Spleen (tissue), 11 donors: ENCODE results near the gene TACC3. TPM values are rescaled to one million over a fixed set of nuclear protein-coding genes. Genes with fewer than 3 reads are reported as not detected.

Source experiments
- DNase-seq: peaks from one replicate; pipeline ENCODE4 v3.0.0-alpha.2; 2020
- H3K27ac ChIP-seq, 8 donors: fragments of 200-600 bp; sonication (generic) in 7 of 8; 1 replicate in 4 of 8; 2 replicates in 4 of 8; pipeline versions ENCODE4 v1.5.0 to v1.8.0; 2016 to 2021; ENCODE audit warnings: inconsistent platforms in 4 of 8, mild to moderate bottlenecking in 4 of 8, moderate library complexity in 1 of 8
- H3K27me3 ChIP-seq, 7 donors: fragments of 200-600 bp; sonication (generic) in 6 of 7; replicated peaks in 1 of 7; 1 replicate in 4 of 7; 2 replicates in 3 of 7; pipeline versions ENCODE4 v1.5.0 to v1.8.0; 2016 to 2021; ENCODE audit warnings: inconsistent platforms in 3 of 7, mild to moderate bottlenecking in 1 of 7
- H3K36me3 ChIP-seq, 6 donors: fragments of 200-600 bp; sonication (generic) in 5 of 6; 1 replicate in 4 of 6; 2 replicates in 2 of 6; pipeline versions ENCODE4 v1.5.0 to v1.8.0; 2016 to 2021; ENCODE audit warnings: inconsistent platforms in 2 of 6
- H3K4me1 ChIP-seq, 6 donors: fragments of 200-600 bp; sonication (generic) in 5 of 6; 1 replicate in 3 of 6; 2 replicates in 3 of 6; pipeline versions ENCODE4 v1.5.0 to v1.8.0; 2016 to 2021; ENCODE audit warnings: inconsistent platforms in 3 of 6
- H3K4me3 ChIP-seq, 8 donors: fragments of 200-600 bp; sonication (generic) in 7 of 8; 1 replicate in 4 of 8; 2 replicates in 4 of 8; pipeline versions ENCODE4 v1.5.0 to v1.8.0; 2016 to 2021; ENCODE audit warnings: inconsistent platforms in 4 of 8, mild to moderate bottlenecking in 4 of 8, moderate library complexity in 2 of 8
- H3K9me3 ChIP-seq, 8 donors: fragments of 200-600 bp; sonication (generic) in 7 of 8; 1 replicate in 4 of 8; 2 replicates in 4 of 8; pipeline versions ENCODE4 v1.5.0 to v1.8.0; 2016 to 2021; ENCODE audit warnings: inconsistent platforms in 4 of 8
- CTCF ChIP-seq, 11 experiments: fragments of 200-600 bp in 7 of 11; fragments of 450-650 bp in 4 of 11; sonication (generic) in 4 of 11; IDR thresholded peaks in 8 of 11; conservative IDR thresholded peaks in 3 of 11; 1 replicate in 7 of 11; 2 replicates in 4 of 11; pipeline versions ENCODE4 v1.4.0 to v1.8.0; 2016 to 2021; ENCODE audit warnings: antibody characterized with exemption in 11 of 11, inconsistent platforms in 4 of 11, mild to moderate bottlenecking in 1 of 11
- POLR2A ChIP-seq, 3 donors: fragments of 450-650 bp; IDR thresholded peaks; one replicate each; pipeline ENCODE4 v1.5.1; 2017; ENCODE audit warnings: antibody characterized with exemption in 3 of 3, mild to moderate bottlenecking in 1 of 3
- POLR2AphosphoS5 ChIP-seq, 3 donors: sonication (generic); formaldehyde crosslinking; IDR thresholded peaks; one replicate each; pipeline ENCODE4 v1.5.1; 2017; ENCODE audit warnings: antibody characterized with exemption in 3 of 3
- WGBS, 5 donors: extraction: QIAGEN DNeasy Blood & Tissue Kit in 3 of 5; methylation state at CpG; one replicate each; pipeline versions ENCODE4 v1.1.5 to v1.1.7; 2013 to 2018; 5-methylcytosine and 5-hydroxymethylcytosine counted together
- intact Hi-C: fragments of 100-400 bp; cut with DNase I; formaldehyde crosslinking; loops from one replicate; pipeline ENCODE4 v1.15.0; 2023; ENCODE audit warnings: low total_unique reads
- polyA plus RNA-seq, 3 donors: library from polyadenylated mRNA; stranded (reverse); fragments of 200-250 nt; gene quantifications; one replicate each; pipeline ENCODE4 v1.2.1, GENCODE V29; 2013
- small RNA-seq, 4 donors: library from RNA; depleted of rRNA; stranded (forward); fragments of <200 nt; gene quantifications; one replicate each; pipeline ENCODE3, GENCODE V24; 2016
- total RNA-seq, 7 donors: library from RNA; depleted of rRNA in 3 of 7; stranded (reverse); fragments of >200 nt in 3 of 7; fragmentation: NEBNext Ultra II Directional in 4 of 7; extraction: Animal tissue kit (Norgen Biotek cat#: 25700) in 4 of 7; gene quantifications; one replicate each; pipeline versions ENCODE4 v1.1.0 to v1.2.1, GENCODE V29; 2016 to 2021
- donor health status: healthy with polysubstance abuse.
- donor health status: DM: no; HTN: no; CAD: no; lungs with moderate emphysema.
- donor health status: DM: no; HTN: no; CAD: no.
- donor health status: Bipolar disorder and iron deficiency.
- donor health status: healthy.
- donor health status: DM: no; HTN: no; CAD: no.
- donor health status: DM: yes; HTN: yes; CAD: no.

Gene TACC3
- total and polyA plus RNA-seq, 10 donors = 33.3 to 84.4 (median 53.4) TPM

GRCh38 chr4:1793940-1794808 lies 72.9 kb downstream of the TACC3 start:
- TF ChIP-seq POLR2A (IDR thresholded peaks at IDR 0.05) (no peak), POLR2AphosphoS5 (IDR thresholded peaks at IDR 0.05) (no peak), CTCF (IDR thresholded peaks at IDR 0.05 in 8 of 11, conservative IDR thresholded peaks at IDR 0.05 in 3 of 11) (no peak)
- H3K4me1 ChIP-seq = peaks cover 12 to 37% (median 24%) of the 10 kb centered on the region in 6 donors
- H3K36me3 ChIP-seq = no peaks in the 10 kb centered on the region
- H3K27ac ChIP-seq = no peak overlapping the region
- H3K4me3 ChIP-seq = peak overlapping the region; percentile 27 to 76 (median 49)
- H3K9me3 ChIP-seq = no peaks in the 10 kb centered on the region
- DNase-seq = no peak
- H3K27me3 ChIP-seq = peaks cover 5 to 73% (median 51%) of the 10 kb centered on the region in 7 donors
- 1 to 3% (median 2%) methylated on average over 48 to 101 of the region's 101 CpGs for WGBS, 5 donors
- intact Hi-C loops = no loop called here

Small RNA genes within 50 kb of the gene (small RNA-seq; reads per million reads assigned to genes)
- gene RF00019 = 0 reads per million in 4 donors

Other genes with a start within 250 kb of the TACC3 start
- 1 to 10 TPM in 6 of 7 donors, under 1 TPM in 1; 0.60 to 4.3 (median 1.9) TPM for gene FAM53A, start 37.2 kb upstream of the TACC3 start, total RNA-seq
- 1 to 10 TPM; 1.2 to 2.7 (median 2.4) TPM for gene FAM53A, start 37.2 kb upstream of the TACC3 start, polyA plus RNA-seq
- 10 to 100 TPM; 29.0 to 52.0 (median 34.4) TPM for gene SLBP, start 9.2 kb upstream of the TACC3 start, total RNA-seq
- 10 to 100 TPM; 24.0 to 41.9 (median 35.0) TPM for gene SLBP, start 9.2 kb upstream of the TACC3 start, polyA plus RNA-seq
- 10 to 100 TPM; 24.2 to 51.0 (median 34.7) TPM for gene TMEM129, start 198 bp upstream of the TACC3 start, total RNA-seq
- gene TMEM129, start 198 bp upstream of the TACC3 start, polyA plus RNA-seq = 10 to 100 TPM; 17.2 to 32.7 (median 21.9) TPM
- 1 to 10 TPM; 1.6 to 7.5 (median 4.0) TPM for gene FGFR3, start 71.8 kb downstream of the TACC3 start, total RNA-seq
- gene FGFR3, start 71.8 kb downstream of the TACC3 start, polyA plus RNA-seq = 1 to 10 TPM; 1.0 to 4.8 (median 1.5) TPM
- gene LETM1, start 134.6 kb downstream of the TACC3 start, total RNA-seq = 10 to 100 TPM; 33.2 to 47.7 (median 36.3) TPM
- 10 to 100 TPM in 1 of 3 donors, 1 to 10 TPM in 2; 6.5 to 16.9 (median 7.8) TPM for gene LETM1, start 134.6 kb downstream of the TACC3 start, polyA plus RNA-seq
- 10 to 100 TPM; 39.1 to 58.9 (median 48.5) TPM for gene NSD2, start 149.9 kb downstream of the TACC3 start, total RNA-seq
- 10 to 100 TPM in 1 of 3 donors, 1 to 10 TPM in 2; 7.1 to 13.1 (median 7.4) TPM for gene NSD2, start 149.9 kb downstream of the TACC3 start, polyA plus RNA-seq